Upper lobe of left lung (tissue), 4 donors: Measurements from ENCODE around the gene HLA-DQA2.

Source experiments
- CTCF ChIP-seq, 6 experiments: fragments of 450-650 bp in 4 of 6; fragments of 200-600 bp in 2 of 6; sonication (generic) in 2 of 6; IDR thresholded peaks; one replicate each; pipeline ENCODE4 v1.5.1; 2016 to 2019; ENCODE audit warnings: antibody characterized with exemption in 6 of 6
- POLR2AphosphoS5 ChIP-seq, 2 donors: sonication (generic); formaldehyde crosslinking; IDR thresholded peaks; one replicate each; pipeline ENCODE4 v1.5.1; 2017; ENCODE audit warnings: antibody characterized with exemption in 2 of 2

GRCh38 chr6:32759669-32760068, 18.5 kb downstream of the HLA-DQA2 start:
- no peak for TF ChIP-seq CTCF (IDR thresholded peaks at IDR 0.05)
- no peak for TF ChIP-seq POLR2AphosphoS5 (IDR thresholded peaks at IDR 0.05)
